MM.1S (cell line): ENCODE data around the gene TMEM117.

Experiments used
- DNase-seq: peaks from one replicate; pipeline ENCODE4 v3.0.0-alpha.2; 2015
- H2AFZ ChIP-seq: fragments of 300-600 bp; sonication (generic); 2 replicates; pipeline ENCODE4 v1.6.0; 2016; ENCODE audit warnings: antibody characterized with exemption, low read length
- H3F3A ChIP-seq: fragments of 300-600 bp; sonication (generic); 2 replicates; pipeline ENCODE4 v1.6.1; 2016; ENCODE audit warnings: mild to moderate bottlenecking, antibody characterized with exemption, low read length, moderate library complexity, mixed read lengths; ENCODE audit not compliant: insufficient read depth
- H3K27ac ChIP-seq: fragments of 300-600 bp; sonication (generic); 2 replicates; pipeline ENCODE4 v1.5.1; 2016; ENCODE audit warnings: mild to moderate bottlenecking, low read length
- H3K27me3 ChIP-seq: fragments of 300-600 bp; sonication (generic); replicated peaks from 2 replicates; pipeline ENCODE4 v1.6.0; 2016; ENCODE audit warnings: low read length; ENCODE audit not compliant: insufficient read depth
- H3K36me3 ChIP-seq: fragments of 300-600 bp; sonication (generic); replicated peaks from 2 replicates; pipeline ENCODE4 v1.6.1; 2016; ENCODE audit warnings: mild to moderate bottlenecking, low read length, mixed read lengths; ENCODE audit not compliant: insufficient read depth
- H3K4me1 ChIP-seq: fragments of 300-600 bp; sonication (generic); 2 replicates; pipeline ENCODE4 v1.6.1; 2016; ENCODE audit warnings: low read length, mixed read lengths
- H3K4me2 ChIP-seq: fragments of 300-600 bp; sonication (generic); 2 replicates; pipeline ENCODE4 v1.6.0; 2016; ENCODE audit warnings: low read depth, low read length
- H3K4me3 ChIP-seq: fragments of 300-600 bp; sonication (generic); 2 replicates; pipeline ENCODE4 v1.5.1; 2016; ENCODE audit warnings: low read length, mixed read lengths
- H3K79me2 ChIP-seq: fragments of 300-600 bp; sonication (generic); 2 replicates; pipeline ENCODE4 v1.6.1; 2016; ENCODE audit warnings: mixed run types, low read length, mixed read lengths
- H3K9ac ChIP-seq: fragments of 300-600 bp; sonication (generic); 2 replicates; pipeline ENCODE4 v1.6.1; 2016; ENCODE audit warnings: low read length, mixed read lengths
- H3K9me2 ChIP-seq: fragments of 300-600 bp; sonication (generic); replicated peaks from 2 replicates; pipeline ENCODE4 v1.6.1; 2016; ENCODE audit warnings: mild to moderate bottlenecking, low read length, mixed read lengths; ENCODE audit not compliant: insufficient read depth
- H3K9me3 ChIP-seq: fragments of 300-600 bp; sonication (generic); replicated peaks from 2 replicates; pipeline ENCODE4 v1.6.1; 2016; ENCODE audit warnings: mild to moderate bottlenecking, low read length, mixed read lengths; ENCODE audit not compliant: insufficient read depth
- H4K20me1 ChIP-seq: fragments of 300-600 bp; sonication (generic); 2 replicates; pipeline ENCODE4 v1.6.1; 2016; ENCODE audit warnings: mild to moderate bottlenecking, low read length, moderate library complexity, mixed read lengths; ENCODE audit not compliant: insufficient read depth
- CTCF ChIP-seq: fragments of 300-600 bp; sonication (generic); IDR thresholded peaks from 2 replicates; pipeline ENCODE4 v1.5.1; 2016; ENCODE audit warnings: antibody characterized with exemption, low read length, mixed read lengths
- EZH2 ChIP-seq: fragments of 300-600 bp; sonication (generic); optimal IDR thresholded peaks from 2 replicates; pipeline ENCODE3; 2017; ENCODE audit warnings: low read depth, mild to moderate bottlenecking, antibody characterized with exemption, low read length, mixed read lengths
- EZH2phosphoT487 ChIP-seq: fragments of 300-600 bp; sonication (generic); IDR thresholded peaks from 2 replicates; pipeline ENCODE4 v1.6.1; 2018; ENCODE audit warnings: antibody characterized with exemption, low read length

Gene TMEM117

GRCh38 chr12:44313188-44313587 is 477.3 kb downstream of the TMEM117 start:
- H3K9ac ChIP-seq: no peak overlapping the region
- no peak for DNase-seq
- H3K36me3 ChIP-seq: no peaks in the 10 kb centered on the region
- no peaks in the 10 kb centered on the region for H3F3A ChIP-seq
- H3K4me2 ChIP-seq: no peak overlapping the region
- no peak overlapping the region for H3K27ac ChIP-seq
- no peak overlapping the region for H3K4me3 ChIP-seq
- H3K4me1 ChIP-seq: peaks cover 12% of the 10 kb centered on the region; the same call in 1 of the 2 replicates
- TF ChIP-seq CTCF (no peak), EZH2phosphoT487 (no peak), EZH2 (no peak)
- no peaks in the 10 kb centered on the region for H3K79me2 ChIP-seq
- no peaks in the 10 kb centered on the region for H3K9me3 ChIP-seq
- H4K20me1 ChIP-seq: no peaks in the 10 kb centered on the region
- no peaks in the 10 kb centered on the region for H3K9me2 ChIP-seq
- no peaks in the 10 kb centered on the region for H3K27me3 ChIP-seq
- H2AFZ ChIP-seq: no peak overlapping the region

DNA sequence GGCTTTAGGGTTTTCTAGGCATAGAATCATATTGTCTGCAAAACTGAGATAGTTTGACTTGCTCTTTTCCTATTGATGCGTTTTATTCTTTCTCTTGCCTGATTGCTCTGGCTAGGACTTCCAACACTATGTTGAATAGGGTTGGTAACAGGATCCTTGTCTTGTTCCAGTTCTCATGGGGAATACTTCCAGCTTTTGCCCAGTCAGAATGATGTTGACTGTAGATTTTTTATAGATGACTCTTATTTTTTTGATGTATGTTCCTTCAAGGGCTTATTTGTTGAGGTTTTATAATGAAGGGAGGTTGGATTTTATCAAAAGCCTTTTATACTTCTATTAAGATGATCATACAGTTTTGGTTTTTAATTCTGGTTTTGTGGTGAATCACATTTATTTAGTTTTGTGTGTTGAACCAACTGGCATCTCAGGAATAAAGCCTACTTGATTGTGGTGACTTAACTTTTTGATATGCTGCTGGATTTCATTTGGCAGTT is 478.2 kb downstream of the TMEM117 start:
- H3K36me3 ChIP-seq: no peaks in the 10 kb centered on the region
- no peak overlapping the region for H3K4me2 ChIP-seq
- H3K9me3 ChIP-seq: no peaks in the 10 kb centered on the region
- H3K4me1 ChIP-seq: peaks cover 10% of the 10 kb centered on the region; the same call in 1 of the 2 replicates
- no peak overlapping the region for H3K27ac ChIP-seq
- H3K27me3 ChIP-seq: no peaks in the 10 kb centered on the region
- no peaks in the 10 kb centered on the region for H3K9me2 ChIP-seq
- no peaks in the 10 kb centered on the region for H3K79me2 ChIP-seq
- DNase-seq: no peak
- H4K20me1 ChIP-seq: no peaks in the 10 kb centered on the region
- H3K9ac ChIP-seq: no peak overlapping the region
- H2AFZ ChIP-seq: no peak overlapping the region
- no peak for TF ChIP-seq EZH2
- no peak for TF ChIP-seq EZH2phosphoT487
- no peak for TF ChIP-seq CTCF
- no peaks in the 10 kb centered on the region for H3F3A ChIP-seq
- H3K4me3 ChIP-seq: no peak overlapping the region

DNA sequence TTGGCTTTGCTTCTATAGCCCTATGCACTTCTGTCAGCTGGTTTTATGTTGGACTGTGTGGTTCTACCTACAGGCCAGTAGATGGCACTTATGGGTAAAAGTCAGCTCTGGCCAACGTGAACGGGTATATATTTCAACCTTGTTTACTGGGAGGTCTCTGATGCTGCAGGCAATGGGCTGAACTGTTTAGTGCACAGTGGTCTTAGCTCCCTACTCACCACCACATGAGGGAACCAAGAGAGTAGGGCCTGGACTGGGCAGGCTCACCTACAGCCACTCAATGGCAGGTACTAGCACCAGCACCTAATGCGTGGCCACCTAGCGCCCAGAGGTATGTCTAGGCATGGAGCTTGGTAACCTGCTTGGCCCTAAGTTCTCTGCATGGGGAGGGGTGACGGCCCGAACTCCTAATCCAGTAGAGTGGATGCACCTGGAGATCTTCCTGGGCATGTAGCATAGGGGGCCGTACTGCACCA is 481.8 kb downstream of the TMEM117 start:
- Histone ChIP-seq H3K4me3 (no peak overlapping the region), H3K27me3 (no peaks in the 10 kb centered on the region), H3K36me3 (no peaks in the 10 kb centered on the region), H4K20me1 (no peaks in the 10 kb centered on the region), H3F3A (no peaks in the 10 kb centered on the region), H3K9me3 (no peaks in the 10 kb centered on the region), H3K4me2 (no peak overlapping the region), H2AFZ (no peak overlapping the region), H3K4me1 (peaks cover 5% of the 10 kb centered on the region; the same call in 1 of the 2 replicates), H3K27ac (no peak overlapping the region), H3K79me2 (no peaks in the 10 kb centered on the region), H3K9ac (no peak overlapping the region), H3K9me2 (no peaks in the 10 kb centered on the region)
- DNase-seq: peak; percentile 57
- peak; percentile 49 for TF ChIP-seq CTCF
- TF ChIP-seq EZH2: no peak
